Calu3 (cell line): ENCODE measurements around the gene GPC3. TPM values are rescaled to one million over a fixed set of nuclear protein-coding genes. Genes with fewer than 3 reads are reported as not detected.

Source experiments
- BruUV-seq: library from RNA; stranded (reverse); fragments of 400-500 nt; replicated peaks from 2 replicates; lab custom pipeline; 2021; lab: Mats Ljungman, UMichigan
- CTCF ChIA-PET: fragments of 300-600 bp; sonication (Branson Sonifier 250); formaldehyde crosslinking; loops from one replicate; lab custom pipeline; 2022; ENCODE audit warnings: antibody characterized with exemption; lab: Charles Lee
- DNase-seq: peaks from one replicate; pipeline ENCODE4 v3.0.0; 2022
- H3K27ac Mint-ChIP-seq: one replicate; pipeline ENCODE4 v1.8.0; 2022; ENCODE audit warnings: mixed read lengths; ENCODE audit not compliant: unreplicated experiment
- H3K27me3 Mint-ChIP-seq: one replicate; pipeline ENCODE4 v1.8.0; 2022; ENCODE audit warnings: mixed read lengths; ENCODE audit not compliant: unreplicated experiment
- H3K36me3 Mint-ChIP-seq: one replicate; pipeline ENCODE4 v1.8.0; 2022; ENCODE audit warnings: mild to moderate bottlenecking, moderate library complexity, mixed read lengths; ENCODE audit not compliant: insufficient read depth, unreplicated experiment
- H3K4me1 Mint-ChIP-seq: one replicate; pipeline ENCODE4 v1.8.0; 2022; ENCODE audit warnings: mild to moderate bottlenecking, low read depth, mixed read lengths; ENCODE audit not compliant: unreplicated experiment
- H3K4me3 Mint-ChIP-seq: one replicate; pipeline ENCODE4 v1.8.0; 2022; ENCODE audit warnings: mild to moderate bottlenecking, low read depth, moderate library complexity, mixed read lengths; ENCODE audit not compliant: unreplicated experiment
- H3K9me3 Mint-ChIP-seq: one replicate; pipeline ENCODE4 v1.8.0; 2022; ENCODE audit warnings: low read depth, mixed read lengths; ENCODE audit not compliant: unreplicated experiment
- CTCF ChIP-seq: fragments of 200-600 bp; IDR thresholded peaks from one replicate; pipeline ENCODE4 v1.8.0; 2022; ENCODE audit warnings: antibody characterized with exemption; ENCODE audit not compliant: unreplicated experiment
- intact Hi-C: fragments of 100-400 bp; cut with micrococcal nuclease; formaldehyde crosslinking; loops from one replicate; pipeline ENCODE4 v1.10.0; 2022; ENCODE audit not compliant: unreplicated experiment
- total RNA-seq: library from RNA; stranded (reverse); gene quantifications from 2 replicates; pipeline ENCODE4 v1.2.3, GENCODE V29; 2022

GPC3 gene
- total RNA-seq, 1 experiment from 2014 or later, result 2.3 TPM

GRCh38 chrX:133754657-133755056, 230.7 kb downstream of the GPC3 start:
- no peak for TF ChIP-seq CTCF
- no peaks in the 10 kb centered on the region for H3K9me3 Mint-ChIP-seq
- H3K4me3 Mint-ChIP-seq, result no peak overlapping the region
- no peak overlapping the region for H3K27ac Mint-ChIP-seq
- H3K36me3 Mint-ChIP-seq, result no peaks in the 10 kb centered on the region
- no TSS peak for BruUV-seq
- no peak for DNase-seq
- H3K4me1 Mint-ChIP-seq, result no peaks in the 10 kb centered on the region
- intact Hi-C loops, result no loop called here
- H3K27me3 Mint-ChIP-seq, result no peaks in the 10 kb centered on the region
- CTCF ChIA-PET, result no interaction called here

- no peak for TF ChIP-seq CTCF
- no TSS peak for BruUV-seq
- H3K9me3 Mint-ChIP-seq, result no peaks in the 10 kb centered on the region
- H3K27me3 Mint-ChIP-seq, result no peaks in the 10 kb centered on the region
- intact Hi-C loops, result no loop called here
- H3K4me1 Mint-ChIP-seq, result peaks cover 16% of the 10 kb centered on the region
- H3K36me3 Mint-ChIP-seq, result no peaks in the 10 kb centered on the region
- H3K4me3 Mint-ChIP-seq, result no peak overlapping the region
- no peak overlapping the region for H3K27ac Mint-ChIP-seq
- no peak for DNase-seq
- CTCF ChIA-PET, result no interaction called here
Measured at GRCh38 chrX:133749951-133750350, 235.4 kb downstream of the GPC3 start.

- no peaks in the 10 kb centered on the region for H3K9me3 Mint-ChIP-seq
- no peak overlapping the region for H3K27ac Mint-ChIP-seq
- H3K27me3 Mint-ChIP-seq, result no peaks in the 10 kb centered on the region
- no TSS peak for BruUV-seq
- no peaks in the 10 kb centered on the region for H3K36me3 Mint-ChIP-seq
- H3K4me3 Mint-ChIP-seq, result no peak overlapping the region
- CTCF ChIA-PET, result no interaction called here
- DNase-seq, result no peak
- H3K4me1 Mint-ChIP-seq, result peaks cover 18% of the 10 kb centered on the region
- no peak for TF ChIP-seq CTCF
- intact Hi-C loops, result no loop called here
Measured at GRCh38 chrX:133749370-133749769, 236.0 kb downstream of the GPC3 start.

- no peak for DNase-seq
- H3K27me3 Mint-ChIP-seq, result no peaks in the 10 kb centered on the region
- no peak overlapping the region for H3K27ac Mint-ChIP-seq
- CTCF ChIA-PET, result no interaction called here
- no peak for TF ChIP-seq CTCF
- intact Hi-C loops, result no loop called here
- no peaks in the 10 kb centered on the region for H3K9me3 Mint-ChIP-seq
- peaks cover 19% of the 10 kb centered on the region for H3K4me1 Mint-ChIP-seq
- H3K36me3 Mint-ChIP-seq, result no peaks in the 10 kb centered on the region
- no TSS peak for BruUV-seq
- no peak overlapping the region for H3K4me3 Mint-ChIP-seq
Measured at GRCh38 chrX:133747196-133747595, 238.2 kb downstream of the GPC3 start.
